ENCODE measurements around the gene CACNA1E.
"Not testable (repeated sequence)": the region's sequence is repeated elsewhere in the genome, so short reads cannot be mapped to it uniquely, and the experiment has no call there.

CACNA1E gene

GRCh38 chr1:181818943-181819342 lies 335.6 kb downstream of the CACNA1E start:
- H3K27ac ChIP-seq (ENCODE audit: low read depth, low read length), result no peak overlapping the region
- no peaks in the 10 kb centered on the region for H3K36me3 ChIP-seq (ENCODE audit: low read length)
- no peak overlapping the region for H3K4me3 ChIP-seq (ENCODE audit: insufficient read depth, low read length, poor library complexity, severe bottlenecking)
- H3K9ac ChIP-seq (ENCODE audit: low read length), result no peak overlapping the region
- TF ChIP-seq, protein P1, sequence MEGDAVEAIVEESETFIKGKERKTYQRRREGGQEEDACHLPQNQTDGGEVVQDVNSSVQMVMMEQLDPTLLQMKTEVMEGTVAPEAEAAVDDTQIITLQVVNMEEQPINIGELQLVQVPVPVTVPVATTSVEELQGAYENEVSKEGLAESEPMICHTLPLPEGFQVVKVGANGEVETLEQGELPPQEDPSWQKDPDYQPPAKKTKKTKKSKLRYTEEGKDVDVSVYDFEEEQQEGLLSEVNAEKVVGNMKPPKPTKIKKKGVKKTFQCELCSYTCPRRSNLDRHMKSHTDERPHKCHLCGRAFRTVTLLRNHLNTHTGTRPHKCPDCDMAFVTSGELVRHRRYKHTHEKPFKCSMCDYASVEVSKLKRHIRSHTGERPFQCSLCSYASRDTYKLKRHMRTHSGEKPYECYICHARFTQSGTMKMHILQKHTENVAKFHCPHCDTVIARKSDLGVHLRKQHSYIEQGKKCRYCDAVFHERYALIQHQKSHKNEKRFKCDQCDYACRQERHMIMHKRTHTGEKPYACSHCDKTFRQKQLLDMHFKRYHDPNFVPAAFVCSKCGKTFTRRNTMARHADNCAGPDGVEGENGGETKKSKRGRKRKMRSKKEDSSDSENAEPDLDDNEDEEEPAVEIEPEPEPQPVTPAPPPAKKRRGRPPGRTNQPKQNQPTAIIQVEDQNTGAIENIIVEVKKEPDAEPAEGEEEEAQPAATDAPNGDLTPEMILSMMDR (IDR thresholded peaks at IDR 0.05; ENCODE audit: insufficient read depth, low read length, poor library complexity, severe bottlenecking), result no peak
- TF ChIP-seq EZH2phosphoT487 (conservative IDR thresholded peaks at IDR 0.05; ENCODE audit: low read length), result no peak
- H2AFZ ChIP-seq (ENCODE audit: low read depth, low read length, severe bottlenecking), result no peak overlapping the region
- H4K20me1 ChIP-seq (ENCODE audit: low read depth, low read length), result no peaks in the 10 kb centered on the region
- no peaks in the 10 kb centered on the region for H3K9me3 ChIP-seq (ENCODE audit: insufficient read depth, low read length)
- no peaks in the 10 kb centered on the region for H3F3A ChIP-seq (ENCODE audit: insufficient read depth)
- no peak overlapping the region for H3K4me2 ChIP-seq (ENCODE audit: low read depth, low read length, poor library complexity, severe bottlenecking)
- no peaks in the 10 kb centered on the region for H3K27me3 ChIP-seq (ENCODE audit: low read length)
- H3K79me2 ChIP-seq (ENCODE audit: insufficient read depth, low read length), result no peaks in the 10 kb centered on the region
- no peaks in the 10 kb centered on the region for H3K9me2 ChIP-seq (replicated peaks; ENCODE audit: insufficient read depth, low read length)

DNA sequence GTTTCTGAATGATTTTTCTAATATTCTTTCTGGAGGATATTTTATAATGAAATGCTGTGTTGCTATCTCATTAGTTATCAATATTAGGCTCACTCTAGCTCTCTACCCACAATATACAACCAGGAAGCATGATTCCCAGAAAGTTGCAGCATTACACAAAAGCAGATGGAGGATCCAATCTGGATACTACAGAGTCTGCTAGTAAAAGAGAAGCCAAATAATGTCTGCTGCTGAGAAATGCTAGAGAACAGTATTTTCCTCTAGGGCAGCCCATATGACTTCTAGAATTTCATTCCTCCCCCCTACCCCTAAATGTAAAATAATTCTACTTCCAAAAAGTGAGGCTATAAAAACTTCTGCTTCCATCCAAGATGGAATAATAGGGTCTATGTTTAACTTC lies 338.4 kb downstream of the CACNA1E start:
- no peak overlapping the region for H3K4me3 ChIP-seq (ENCODE audit: insufficient read depth, low read length, poor library complexity, severe bottlenecking)

DNA sequence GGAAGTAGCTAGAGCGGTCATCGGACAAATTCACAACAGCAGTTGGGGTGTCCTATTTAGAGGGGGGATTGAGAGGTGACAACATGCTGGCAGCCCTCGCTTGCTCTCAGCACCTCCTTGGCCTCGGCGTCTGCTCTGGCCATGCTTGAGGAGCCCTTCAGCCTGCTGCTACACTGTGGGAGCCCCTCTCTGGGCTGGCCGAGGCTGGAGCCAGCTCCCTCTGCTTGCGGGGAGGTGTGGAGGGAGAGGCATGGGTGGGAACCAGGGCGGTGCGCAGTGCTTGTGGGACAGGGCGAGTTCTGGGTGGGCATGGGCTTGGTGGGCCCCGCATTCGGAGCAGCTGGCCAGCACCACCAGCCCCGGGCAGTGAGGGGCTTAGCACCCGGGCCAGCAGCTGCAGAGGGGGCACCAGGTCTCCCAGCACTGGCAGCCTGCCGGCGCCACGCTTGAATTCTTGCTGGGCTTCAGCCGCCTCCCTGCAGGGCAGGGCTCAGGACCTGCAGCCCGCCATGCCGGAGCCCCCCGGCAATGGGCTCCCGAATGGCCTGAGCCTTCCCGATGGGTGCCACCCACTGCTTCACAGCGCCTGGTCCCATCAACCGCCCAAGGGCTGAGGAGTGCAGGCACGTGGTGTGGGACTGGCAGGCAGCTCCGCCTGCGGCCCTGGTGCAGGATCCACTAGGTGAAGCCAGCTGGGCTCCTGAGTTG lies 349.0 kb downstream of the CACNA1E start:
- not testable (repeated sequence) for H3K4me3 ChIP-seq (ENCODE audit: insufficient read depth, low read length, poor library complexity, severe bottlenecking); H3K79me2 ChIP-seq (ENCODE audit: insufficient read depth, low read length)

More for the DNA sequence above, 338.4 kb downstream of the CACNA1E start:
- Histone ChIP-seq H3K36me3 (ENCODE audit: low read length) (no peaks in the 10 kb centered on the region), H3F3A (ENCODE audit: insufficient read depth) (no peaks in the 10 kb centered on the region), H3K4me2 (ENCODE audit: low read depth, low read length, poor library complexity, severe bottlenecking) (no peak overlapping the region), H3K9me3 (ENCODE audit: insufficient read depth, low read length) (no peaks in the 10 kb centered on the region), H4K20me1 (ENCODE audit: low read depth, low read length) (no peaks in the 10 kb centered on the region), H3K79me2 (ENCODE audit: insufficient read depth, low read length) (no peaks in the 10 kb centered on the region), H3K27ac (ENCODE audit: low read depth, low read length) (no peak overlapping the region), H2AFZ (ENCODE audit: low read depth, low read length, severe bottlenecking) (no peak overlapping the region), H3K9ac (ENCODE audit: low read length) (no peak overlapping the region), H3K27me3 (ENCODE audit: low read length) (no peaks in the 10 kb centered on the region), H3K9me2 (replicated peaks; ENCODE audit: insufficient read depth, low read length) (no peaks in the 10 kb centered on the region)
- TF ChIP-seq, protein P1 (IDR thresholded peaks at IDR 0.05; ENCODE audit: insufficient read depth, low read length, poor library complexity, severe bottlenecking), result no peak
- no peak for TF ChIP-seq EZH2phosphoT487 (conservative IDR thresholded peaks at IDR 0.05; ENCODE audit: low read length)

DNA sequence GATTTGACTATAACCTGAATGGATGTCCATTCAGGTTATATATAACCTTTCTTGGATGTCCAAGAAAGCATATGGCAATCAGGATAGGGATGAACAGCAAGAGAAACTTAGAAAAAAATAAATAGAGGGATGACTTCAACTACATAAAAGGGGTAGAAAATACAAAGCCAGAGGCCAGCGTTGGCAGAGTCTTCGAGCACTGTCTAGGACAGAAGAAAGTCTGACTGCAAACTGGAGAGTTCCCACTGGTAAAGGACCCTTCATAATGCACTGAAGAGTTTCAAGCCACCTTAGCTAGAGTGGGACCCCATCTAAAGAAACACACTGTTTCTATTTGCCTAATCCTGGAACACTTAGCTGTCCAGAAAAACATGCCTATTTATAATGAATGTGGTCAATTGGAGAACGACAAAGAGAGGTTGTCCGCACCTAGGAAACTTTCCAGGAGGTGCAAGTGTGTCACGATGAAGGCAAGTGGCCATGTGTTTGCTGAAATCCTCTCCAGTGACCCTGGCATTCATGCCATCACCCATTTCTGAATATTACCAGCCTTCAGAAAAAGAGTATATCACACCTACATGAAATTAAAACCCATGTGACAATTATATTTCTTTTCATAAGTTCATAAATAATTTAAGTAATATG lies 362.8 kb downstream of the CACNA1E start:
- Histone ChIP-seq H3F3A (ENCODE audit: insufficient read depth) (no peaks in the 10 kb centered on the region), H3K4me2 (ENCODE audit: low read depth, low read length, poor library complexity, severe bottlenecking) (no peak overlapping the region)

More for the DNA sequence above, 349.0 kb downstream of the CACNA1E start:
- not testable (repeated sequence) for H3F3A ChIP-seq (ENCODE audit: insufficient read depth); H3K9me3 ChIP-seq (ENCODE audit: insufficient read depth, low read length); H2AFZ ChIP-seq (ENCODE audit: low read depth, low read length, severe bottlenecking); H3K4me2 ChIP-seq (ENCODE audit: low read depth, low read length, poor library complexity, severe bottlenecking); H3K27ac ChIP-seq (ENCODE audit: low read depth, low read length); H3K9ac ChIP-seq (ENCODE audit: low read length); H4K20me1 ChIP-seq (ENCODE audit: low read depth, low read length); H3K9me2 ChIP-seq (replicated peaks; ENCODE audit: insufficient read depth, low read length); H3K36me3 ChIP-seq (ENCODE audit: low read length); H3K27me3 ChIP-seq (ENCODE audit: low read length)

More for the DNA sequence above, 362.8 kb downstream of the CACNA1E start:
- H3K27ac ChIP-seq (ENCODE audit: low read depth, low read length), result no peak overlapping the region
- no peak overlapping the region for H2AFZ ChIP-seq (ENCODE audit: low read depth, low read length, severe bottlenecking)
- no peaks in the 10 kb centered on the region for H3K27me3 ChIP-seq (ENCODE audit: low read length)
- no peaks in the 10 kb centered on the region for H3K36me3 ChIP-seq (ENCODE audit: low read length)
- no peak for TF ChIP-seq EZH2phosphoT487 (conservative IDR thresholded peaks at IDR 0.05; ENCODE audit: low read length)
- TF ChIP-seq, protein P1 (IDR thresholded peaks at IDR 0.05; ENCODE audit: insufficient read depth, low read length, poor library complexity, severe bottlenecking), result no peak
- no peak overlapping the region for H3K9ac ChIP-seq (ENCODE audit: low read length)
- no peaks in the 10 kb centered on the region for H3K9me3 ChIP-seq (ENCODE audit: insufficient read depth, low read length)
- H3K79me2 ChIP-seq (ENCODE audit: insufficient read depth, low read length), result no peaks in the 10 kb centered on the region
- no peaks in the 10 kb centered on the region for H3K9me2 ChIP-seq (replicated peaks; ENCODE audit: insufficient read depth, low read length)
- H4K20me1 ChIP-seq (ENCODE audit: low read depth, low read length), result no peaks in the 10 kb centered on the region
- no peak overlapping the region for H3K4me3 ChIP-seq (ENCODE audit: insufficient read depth, low read length, poor library complexity, severe bottlenecking)

Measured in SU-DHL-6 (cell line).